Ascending aorta (tissue), 2 donors: ENCODE measurements around the gene PHB1. TPM values are rescaled to one million over a fixed set of nuclear protein-coding genes. Genes with fewer than 3 reads are reported as not detected.
"Not testable (repeated sequence)": the region's sequence is repeated elsewhere in the genome, so short reads cannot be mapped to it uniquely, and the experiment has no call there.

Experiments used
- DNase-seq, 2 donors: peaks; one replicate each; pipeline ENCODE4 v3.0.0-alpha.2; 2019; ENCODE audit warnings: low spot score in 2 of 2
- H3K27ac ChIP-seq, 2 donors: fragments of 200-600 bp; sonication (generic); one replicate each; pipeline ENCODE4 v1.5.1; 2016 to 2017; ENCODE audit warnings: mild to moderate bottlenecking in 1 of 2
- H3K27me3 ChIP-seq: fragments of 200-600 bp; sonication (generic); one replicate; pipeline ENCODE4 v1.5.1; 2017
- H3K36me3 ChIP-seq, 2 donors: fragments of 200-600 bp; sonication (generic); one replicate each; pipeline ENCODE4 v1.5.1; 2016
- H3K4me1 ChIP-seq, 2 donors: fragments of 200-600 bp; sonication (generic); one replicate each; pipeline ENCODE4 v1.5.1; 2016 to 2017; ENCODE audit warnings: mild to moderate bottlenecking in 1 of 2
- H3K4me3 ChIP-seq, 2 donors: fragments of 200-600 bp; sonication (generic); one replicate each; pipeline ENCODE4 v1.5.1; 2016 to 2017; ENCODE audit warnings: mild to moderate bottlenecking in 1 of 2
- H3K9me3 ChIP-seq, 2 donors: fragments of 200-600 bp; sonication (generic); one replicate each; pipeline ENCODE4 v1.5.1; 2016
- CTCF ChIP-seq, 3 experiments: fragments of 200-600 bp in 2 of 3; fragments of 450-650 bp in 1 of 3; sonication (generic) in 2 of 3; IDR thresholded peaks; one replicate each; pipeline ENCODE4 v1.5.1; 2016 to 2019; ENCODE audit warnings: antibody characterized with exemption in 3 of 3, mild to moderate bottlenecking in 1 of 3, moderate library complexity in 1 of 3
- intact Hi-C: fragments of 100-400 bp; cut with DNase I; formaldehyde crosslinking; loops from one replicate; pipeline ENCODE4 v1.15.1; 2023
- total RNA-seq: library from RNA; depleted of rRNA; stranded (reverse); fragments of >200 nt; gene quantifications from one replicate; pipeline ENCODE4 v1.1.0, GENCODE V29; 2016

Gene PHB1
- total RNA-seq, 1 donor from 2014 or later = 79.6 TPM

DNA sequence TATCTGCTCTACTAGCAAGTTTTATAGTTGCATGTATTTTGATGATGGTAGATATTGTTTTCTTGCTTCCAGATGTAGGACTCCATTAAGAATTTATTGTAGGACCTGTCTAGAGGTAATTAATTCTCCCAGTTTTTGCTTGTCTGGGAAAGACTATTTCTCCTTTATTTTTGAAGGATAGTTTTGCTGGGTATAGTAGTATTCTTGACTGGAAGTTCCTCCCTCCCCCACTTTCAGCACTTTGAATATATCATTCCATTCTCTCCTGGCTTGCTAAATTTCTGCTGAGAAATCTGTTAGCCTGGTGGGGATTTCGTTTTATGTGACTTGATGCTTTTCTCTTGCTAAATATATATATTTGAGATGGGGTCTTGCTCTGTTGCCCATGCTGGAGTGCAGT is 8.0 kb upstream of the PHB1 start:
- peaks cover 0 to 11% of the 10 kb centered on the region in 2 donors for H3K9me3 ChIP-seq
- no peaks in the 10 kb centered on the region for H3K36me3 ChIP-seq
- intact Hi-C loops = no loop called here
- no peaks in the 10 kb centered on the region for H3K27me3 ChIP-seq
- H3K27ac ChIP-seq = no peak overlapping the region
- TF ChIP-seq CTCF (IDR thresholded peaks at IDR 0.05) = no peak
- no peaks in the 10 kb centered on the region for H3K4me1 ChIP-seq
- no peak overlapping the region for H3K4me3 ChIP-seq
- no peak for DNase-seq

- peaks cover 0 to 11% of the 10 kb centered on the region in 2 donors for H3K9me3 ChIP-seq
- DNase-seq, H3K27ac ChIP-seq, H3K4me3 ChIP-seq, H3K36me3 ChIP-seq, H3K27me3 ChIP-seq, H3K4me1 ChIP-seq: not testable (repeated sequence)
- intact Hi-C loops = loop anchor here (5.0 to 10.0 kb wide), 2 partner anchors 78 to 225 kb away; partner anchors contain the start of gene NGFR
Observed at GRCh38 chr17:49419761-49420160, 5.1 kb upstream of the PHB1 start.

DNA sequence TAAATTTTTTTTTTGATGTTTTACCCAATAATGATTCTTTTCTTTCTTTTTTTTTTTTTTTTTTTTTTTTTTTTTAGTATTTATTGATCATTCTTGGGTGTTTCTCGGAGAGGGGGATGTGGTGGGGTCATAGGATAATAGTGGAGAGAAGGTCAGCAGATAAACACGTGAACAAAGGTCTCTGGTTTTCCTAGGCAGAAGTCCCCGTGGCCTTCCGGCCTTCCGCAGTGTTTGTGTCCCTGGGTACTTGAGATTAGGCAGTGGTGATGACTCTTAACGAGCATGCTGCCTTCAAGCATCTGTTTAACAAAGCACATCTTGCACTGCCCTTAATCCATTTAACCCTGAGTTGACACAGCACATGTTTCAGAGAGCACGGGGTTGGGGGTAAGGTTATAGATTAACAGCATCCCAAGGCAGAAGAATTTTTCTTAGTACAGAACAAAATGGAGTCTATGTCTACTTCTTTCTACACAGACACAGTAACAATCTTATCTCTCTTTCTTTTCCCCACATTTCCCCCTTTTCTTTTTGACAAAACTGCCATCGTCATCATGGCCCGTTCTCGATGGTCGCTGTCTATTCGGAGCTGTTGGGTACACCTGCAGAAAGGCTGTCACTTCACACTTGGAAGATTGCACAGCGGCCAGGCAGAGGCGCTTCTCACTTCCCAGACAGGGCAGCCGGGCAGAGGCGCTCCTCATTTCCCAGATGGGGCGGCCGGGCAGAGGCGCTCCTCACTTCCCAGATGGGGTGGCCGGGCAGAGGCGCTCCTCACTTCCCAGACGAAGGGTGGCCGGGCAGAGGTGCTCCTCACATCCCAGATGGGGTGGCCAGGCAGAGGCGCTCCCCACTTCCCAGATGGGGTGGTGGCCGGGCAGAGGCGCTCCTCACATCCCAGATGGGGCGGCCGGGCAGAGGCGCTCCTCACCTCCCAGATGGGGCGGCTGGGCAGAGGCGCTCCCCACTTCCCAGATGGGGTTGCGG is 4.4 kb upstream of the PHB1 start:
- not testable (repeated sequence) for H3K27me3 ChIP-seq, H3K36me3 ChIP-seq, H3K27ac ChIP-seq, H3K4me1 ChIP-seq, DNase-seq, H3K4me3 ChIP-seq
- intact Hi-C loops = loop anchor here (5.0 to 10.0 kb wide), 2 partner anchors 78 to 224 kb away; partner anchors contain the start of gene NGFR
- H3K9me3 ChIP-seq = peaks cover 0 to 11% of the 10 kb centered on the region in 2 donors

- DNase-seq = no peak
- H3K27ac ChIP-seq = no peak overlapping the region
- H3K9me3 ChIP-seq = no peaks in the 10 kb centered on the region
- intact Hi-C loops = loop anchor here (5.0 to 10.0 kb wide), 2 partner anchors 97 to 219 kb away; no protein-coding TSS in a partner anchor
- peaks cover 29 to 36% of the 10 kb centered on the region in 2 donors for H3K36me3 ChIP-seq
- peak overlapping the region; percentile 75 to 97 for H3K4me3 ChIP-seq
- no peaks in the 10 kb centered on the region for H3K27me3 ChIP-seq
- TF ChIP-seq CTCF (IDR thresholded peaks at IDR 0.05) = no peak
- peaks cover 6 to 8% of the 10 kb centered on the region in 2 donors for H3K4me1 ChIP-seq
Observed at GRCh38 chr17:49414271-49414621, 436 bp downstream of the PHB1 start.

GRCh38 chr17:49409066-49409465 is 5.6 kb downstream of the PHB1 start:
- Histone ChIP-seq H3K4me1 (peaks cover 4% of the 10 kb centered on the region in 2 donors), H3K36me3 (peaks cover 72 to 88% of the 10 kb centered on the region in 2 donors), H3K9me3 (no peaks in the 10 kb centered on the region), H3K27ac (no peak overlapping the region), H3K27me3 (no peaks in the 10 kb centered on the region), H3K4me3 (no peak overlapping the region)
- intact Hi-C loops = no loop called here
- TF ChIP-seq CTCF (IDR thresholded peaks at IDR 0.05) = no peak
- DNase-seq = no peak

DNA sequence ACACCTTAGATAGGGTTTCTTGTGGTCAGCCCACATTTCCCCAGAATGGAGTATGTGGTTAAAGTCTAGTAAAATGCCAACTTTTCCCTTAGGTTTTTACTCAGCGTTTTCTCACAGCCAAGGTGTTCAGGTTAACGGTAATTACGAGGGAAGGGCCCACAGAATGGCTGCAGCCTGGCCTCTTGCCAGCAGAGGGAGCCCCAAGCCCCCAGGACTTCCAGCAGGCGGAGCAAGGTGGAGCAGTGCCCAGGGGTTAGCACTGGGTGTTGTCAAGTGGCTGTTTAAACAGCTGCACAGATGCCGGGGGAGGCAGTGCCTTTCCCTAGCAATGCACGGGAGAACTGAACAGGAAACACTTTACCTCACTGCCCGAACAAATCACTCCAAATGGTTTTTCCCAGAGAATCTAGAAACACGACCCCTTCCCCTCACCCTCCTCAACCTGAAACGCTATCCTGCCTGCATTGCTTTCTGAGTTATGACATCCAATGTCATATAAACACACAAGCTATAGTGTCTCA is 6.6 kb downstream of the PHB1 start:
- DNase-seq = no peak
- H3K27me3 ChIP-seq = no peaks in the 10 kb centered on the region
- H3K4me3 ChIP-seq = no peak overlapping the region
- TF ChIP-seq CTCF (IDR thresholded peaks at IDR 0.05) = peak; percentile 31 to 58 (median 47)
- no peaks in the 10 kb centered on the region for H3K4me1 ChIP-seq
- no peaks in the 10 kb centered on the region for H3K9me3 ChIP-seq
- H3K36me3 ChIP-seq = peaks cover 74 to 93% of the 10 kb centered on the region in 2 donors
- intact Hi-C loops = no loop called here
- H3K27ac ChIP-seq = no peak overlapping the region
